GM23338 (cell line): Measurements from ENCODE around the gene TTLL6. TPM values are rescaled to one million over a fixed set of nuclear protein-coding genes. Genes with fewer than 3 reads are reported as not detected.

Experiments
- ATAC-seq: fragments of 200-7000 bp; cut with Tn5 transposase; 3 replicates; pipeline ENCODE4 v1.9.1; 2020
- DNase-seq: peaks from one replicate; pipeline ENCODE4 v3.0.0-alpha.2; 2015; ENCODE audit warnings: low spot score
- H2AFZ ChIP-seq: fragments of 200-600 bp; sonication (generic); 2 replicates; pipeline ENCODE4 v1.8.0; 2016; ENCODE audit warnings: antibody characterized with exemption, mild to moderate bottlenecking, moderate library complexity
- H3F3A ChIP-seq: fragments of 200-600 bp; sonication (generic); replicated peaks from 2 replicates; pipeline ENCODE4 v1.8.0; 2017; ENCODE audit warnings: antibody characterized with exemption, mixed run types, low read depth
- H3K27ac ChIP-seq: fragments of 200-600 bp; sonication (generic); 2 replicates; pipeline ENCODE4 v1.6.1; 2016; ENCODE audit warnings: low read depth
- H3K27me3 ChIP-seq: fragments of 200-600 bp; sonication (generic); 2 replicates; pipeline ENCODE4 v1.8.0; 2016; ENCODE audit warnings: mild to moderate bottlenecking, mixed run types, moderate library complexity; ENCODE audit not compliant: insufficient read depth
- H3K36me3 ChIP-seq: fragments of 200-600 bp; sonication (generic); 2 replicates; pipeline ENCODE4 v1.8.0; 2016; ENCODE audit warnings: mild to moderate bottlenecking; ENCODE audit not compliant: insufficient read depth
- H3K4me1 ChIP-seq: fragments of 200-600 bp; sonication (generic); 2 replicates; pipeline ENCODE4 v1.8.0; 2016; ENCODE audit warnings: mild to moderate bottlenecking, moderate library complexity; ENCODE audit not compliant: insufficient read depth
- H3K4me2 ChIP-seq: fragments of 200-600 bp; sonication (generic); 2 replicates; pipeline ENCODE4 v1.7.1; 2017; ENCODE audit warnings: mixed run types
- H3K4me3 ChIP-seq: fragments of 200-600 bp; sonication (generic); 2 replicates; pipeline ENCODE4 v1.6.1; 2016; ENCODE audit warnings: mixed run types
- H3K79me2 ChIP-seq: fragments of 200-600 bp; sonication (generic); replicated peaks from 2 replicates; pipeline ENCODE4 v1.8.0; 2017; ENCODE audit warnings: mild to moderate bottlenecking; ENCODE audit not compliant: insufficient read depth
- H3K9me2 ChIP-seq: fragments of 200-600 bp; sonication (generic); 2 replicates; pipeline ENCODE4 v1.8.0; 2017; ENCODE audit not compliant: insufficient read depth
- H4K20me1 ChIP-seq: fragments of 200-600 bp; sonication (generic); replicated peaks from 2 replicates; pipeline ENCODE4 v1.8.0; 2017; ENCODE audit warnings: mild to moderate bottlenecking; ENCODE audit not compliant: insufficient read depth
- H3K27ac Mint-ChIP-seq: 2 replicates; pipeline ENCODE4 v1.8.0; 2020; ENCODE audit warnings: inconsistent platforms, mild to moderate bottlenecking, moderate library complexity, mixed read lengths
- H3K27me3 Mint-ChIP-seq: 3 replicates; pipeline ENCODE4 v1.8.0; 2022; ENCODE audit warnings: low read depth, mild to moderate bottlenecking, moderate library complexity, mixed read lengths, inconsistent platforms; ENCODE audit not compliant: insufficient read depth, poor library complexity
- H3K36me3 Mint-ChIP-seq: 3 replicates; pipeline ENCODE4 v1.8.0; 2021; ENCODE audit warnings: low read depth, mild to moderate bottlenecking, inconsistent platforms, moderate library complexity, mixed read lengths
- H3K4me1 Mint-ChIP-seq: 3 replicates; pipeline ENCODE4 v1.8.0; 2020; ENCODE audit warnings: mild to moderate bottlenecking, inconsistent platforms, mixed read lengths
- H3K4me3 Mint-ChIP-seq: 3 replicates; pipeline ENCODE4 v1.8.0; 2021; ENCODE audit warnings: moderate library complexity, mild to moderate bottlenecking, inconsistent platforms, mixed read lengths
- H3K9me3 Mint-ChIP-seq: 3 replicates; pipeline ENCODE4 v1.8.0; 2020; ENCODE audit warnings: moderate library complexity, mild to moderate bottlenecking, inconsistent platforms, mixed read lengths
- CREB1 ChIP-seq: fragments of 250-450 bp; sonication (Bioruptor Pico); IDR thresholded peaks from 2 replicates; pipeline ENCODE4 v1.5.0; 2020; ENCODE audit warnings: low read depth, mild to moderate bottlenecking, moderate library complexity
- CTCF ChIP-seq, 2 experiments: fragments of 200-600 bp in 1 of 2; sonication (generic) in 1 of 2; conservative IDR thresholded peaks; 2 replicates each; pipeline versions ENCODE4 v1.5.1 to v1.6.1; 2016 to 2017; ENCODE audit warnings: antibody characterized with exemption in 2 of 2, low read depth in 2 of 2, mild to moderate bottlenecking in 2 of 2, moderate library complexity in 1 of 2
- ETS1 ChIP-seq: IDR thresholded peaks from 2 replicates; pipeline ENCODE4 v1.6.1; 2016; ENCODE audit warnings: antibody characterized with exemption
- EZH2 ChIP-seq: fragments of 200-600 bp; sonication (generic); IDR thresholded peaks from one replicate; pipeline ENCODE4 v1.8.0; 2017; ENCODE audit warnings: antibody characterized with exemption, mild to moderate bottlenecking, low read depth; ENCODE audit not compliant: unreplicated experiment
- EZH2phosphoT487 ChIP-seq: fragments of 200-600 bp; sonication (generic); IDR thresholded peaks from one replicate; pipeline ENCODE4 v1.8.1; 2018; ENCODE audit warnings: antibody characterized with exemption; ENCODE audit not compliant: unreplicated experiment
- JUNB ChIP-seq: IDR thresholded peaks from one replicate; pipeline ENCODE4 v1.6.1; 2016; ENCODE audit warnings: antibody characterized with exemption; ENCODE audit not compliant: unreplicated experiment
- NANOG ChIP-seq: IDR thresholded peaks from 2 replicates; pipeline ENCODE4 v1.6.1; 2016; ENCODE audit warnings: antibody characterized with exemption, borderline replicate concordance
- ZNF114 ChIP-seq: fragments of 250-450 bp; sonication (Bioruptor Pico); IDR thresholded peaks from 2 replicates; pipeline ENCODE4 v1.5.0; 2020; ENCODE audit warnings: mild to moderate bottlenecking, moderate library complexity
- polyA plus RNA-seq: library from polyadenylated mRNA; unstranded; fragments of >200 nt; fragmentation: Nextera tagmentation; extraction: Ambion mirVana; gene quantifications from 2 replicates; pipeline ENCODE4 v1.2.1, GENCODE V29; 2016
- total RNA-seq: library from RNA; depleted of rRNA; stranded (reverse); fragments of >200 nt; shearing (Covaris generic); gene quantifications from 2 replicates; pipeline ENCODE4 v1.2.3, GENCODE V29; 2014

The TTLL6 gene
- total and polyA plus RNA-seq, 2 experiments from 2014 or later, result 1.9 to 4.7 TPM

GRCh38 chr17:48732688-48733629 lies 84.1 kb downstream of the TTLL6 start (continued):
- no peak for TF ChIP-seq ETS1
- no peak for TF ChIP-seq ZNF114 (CRISPR knock-in tag)
- TF ChIP-seq EZH2phosphoT487, result peak; percentile 53

GRCh38 chr17:48731355-48731754 lies 85.7 kb downstream of the TTLL6 start:
- Mint-ChIP-seq H3K36me3 (peaks cover 3% of the 10 kb centered on the region; the same call in 2 of the 3 replicates), H3K27ac (no peak overlapping the region), H3K4me1 (peaks cover 19% of the 10 kb centered on the region), H3K27me3 (peaks cover 100% of the 10 kb centered on the region), H3K9me3 (peaks cover 6% of the 10 kb centered on the region; the same call in 2 of the 3 replicates), H3K4me3 (no peak overlapping the region)
- Histone ChIP-seq H3K9me2 (no peaks in the 10 kb centered on the region), H2AFZ (no peak overlapping the region), H3K36me3 (no peaks in the 10 kb centered on the region), H3F3A (peaks cover 39% of the 10 kb centered on the region), H3K27ac (no peak overlapping the region), H3K4me2 (no peak overlapping the region), H4K20me1 (peaks cover 74% of the 10 kb centered on the region), H3K4me3 (no peak overlapping the region), H3K4me1 (peaks cover 25% of the 10 kb centered on the region; the same call in 1 of the 2 replicates), H3K27me3 (peaks cover 100% of the 10 kb centered on the region), H3K79me2 (no peaks in the 10 kb centered on the region)
- no peak for DNase-seq
- ATAC-seq, result no peak
- no peak for TF ChIP-seq NANOG
- no peak for TF ChIP-seq CTCF (conservative IDR thresholded peaks at IDR 0.05; ENCODE audit: low read depth in 2 of 2)
- TF ChIP-seq ETS1, result no peak
- no peak for TF ChIP-seq CREB1 (CRISPR knock-in tag)
- peak; percentile 76 for TF ChIP-seq EZH2
- no peak for TF ChIP-seq ZNF114 (CRISPR knock-in tag)
- no peak for TF ChIP-seq JUNB
